Activated CD8-positive, alpha-beta T cell treated with anti-CD3 and anti-CD28 coated beads for 36 hours (primary cell): ENCODE measurements around the gene C19orf25. TPM values are rescaled to one million over a fixed set of nuclear protein-coding genes. Genes with fewer than 3 reads are reported as not detected.

Source experiments
- ATAC-seq: fragments of 200-7000 bp; cut with Tn5 transposase; one replicate; pipeline ENCODE4 v1.10.0; 2021; ENCODE audit warnings: mild to moderate bottlenecking, moderate library complexity
- CTCF ChIA-PET: fragments of 350-600 bp; sonication (Branson Sonifier 250); formaldehyde crosslinking; loops from one replicate; lab custom pipeline; 2021; ENCODE audit warnings: antibody characterized with exemption; lab: Charles Lee
- POLR2A ChIA-PET: fragments of 350-600 bp; sonication (Branson Sonifier 250); formaldehyde crosslinking; loops from one replicate; lab custom pipeline; 2021; ENCODE audit warnings: antibody characterized with exemption; lab: Charles Lee
- DNase-seq: peaks from one replicate; pipeline ENCODE4 v3.0.0-alpha.2; 2020
- H3K27ac Mint-ChIP-seq: one replicate; pipeline ENCODE4 v1.8.0; 2021; ENCODE audit warnings: mild to moderate bottlenecking, mixed read lengths
- H3K27me3 Mint-ChIP-seq: one replicate; pipeline ENCODE4 v1.8.0; 2021; ENCODE audit warnings: mixed read lengths
- H3K36me3 Mint-ChIP-seq: one replicate; pipeline ENCODE4 v1.8.0; 2021; ENCODE audit warnings: low read depth, mixed read lengths
- H3K4me1 Mint-ChIP-seq: one replicate; pipeline ENCODE4 v1.8.0; 2021; ENCODE audit warnings: low read depth, mixed read lengths
- H3K4me3 Mint-ChIP-seq: one replicate; pipeline ENCODE4 v1.8.0; 2021; ENCODE audit warnings: mild to moderate bottlenecking, moderate library complexity, mixed read lengths
- H3K9me3 Mint-ChIP-seq: one replicate; pipeline ENCODE4 v1.8.0; 2021; ENCODE audit warnings: mixed read lengths
- CTCF ChIP-seq: fragments of 200-600 bp; IDR thresholded peaks from one replicate; pipeline ENCODE4 v1.8.0; 2022; ENCODE audit warnings: antibody characterized with exemption, mild to moderate bottlenecking
- intact Hi-C: fragments of 100-400 bp; cut with micrococcal nuclease; formaldehyde crosslinking; loops from one replicate; pipeline ENCODE4 v1.10.0; 2022
- total RNA-seq, 2 experiments: library from RNA; stranded (reverse); gene quantifications; one replicate each; pipeline ENCODE4 v1.2.3, GENCODE V29; 2021

C19orf25 gene
- total RNA-seq, 2 experiments from 2014 or later: 21.3 to 21.5 TPM

GRCh38 chr19:1434040-1434366 is 45.0 kb downstream of the C19orf25 start:
- Mint-ChIP-seq H3K4me3 (no peak overlapping the region), H3K9me3 (no peaks in the 10 kb centered on the region), H3K36me3 (peaks cover 19% of the 10 kb centered on the region), H3K27me3 (no peaks in the 10 kb centered on the region), H3K27ac (no peak overlapping the region), H3K4me1 (peaks cover 5% of the 10 kb centered on the region)
- intact Hi-C loops: no loop called here
- CTCF ChIA-PET: no interaction called here
- ATAC-seq (no peak), DNase-seq (no peak)
- TF ChIP-seq CTCF: no peak
- POLR2A ChIA-PET: interaction anchor here (0.9 to 1.4 kb wide), 2 partner anchors 18 to 503 kb away, joined by 3 read pairs; no protein-coding TSS in a partner anchor

- intact Hi-C loops: no loop called here
- DNase-seq (no peak), ATAC-seq (no peak)
- Mint-ChIP-seq H3K27ac (no peak overlapping the region), H3K4me1 (peaks cover 5% of the 10 kb centered on the region), H3K36me3 (peaks cover 17% of the 10 kb centered on the region), H3K27me3 (no peaks in the 10 kb centered on the region), H3K4me3 (no peak overlapping the region), H3K9me3 (no peaks in the 10 kb centered on the region)
- ChIA-PET POLR2A (interaction anchor here (1.5 kb wide), 1 partner anchor 19 kb away, joined by 5 read pairs; no protein-coding TSS in a partner anchor), CTCF (no interaction called here)
- TF ChIP-seq CTCF: no peak
Measured at GRCh38 chr19:1433119-1434039, 45.6 kb downstream of the C19orf25 start.

- peaks cover 17% of the 10 kb centered on the region for H3K36me3 Mint-ChIP-seq
- no peak overlapping the region for H3K4me3 Mint-ChIP-seq
- CTCF ChIA-PET: interaction anchor here (0.6 kb wide), 1 partner anchor 12 kb away, joined by 3 read pairs; no protein-coding TSS in a partner anchor
- intact Hi-C loops: no loop called here
- no peaks in the 10 kb centered on the region for H3K9me3 Mint-ChIP-seq
- POLR2A ChIA-PET: interaction anchor here (1.5 kb wide), 1 partner anchor 19 kb away, joined by 5 read pairs; no protein-coding TSS in a partner anchor
- no peak overlapping the region for H3K27ac Mint-ChIP-seq
- H3K27me3 Mint-ChIP-seq: no peaks in the 10 kb centered on the region
- H3K4me1 Mint-ChIP-seq: no peaks in the 10 kb centered on the region
- no peak for TF ChIP-seq CTCF
- ATAC-seq: no peak
- DNase-seq: no peak
Measured at GRCh38 chr19:1432507-1432887, 46.5 kb downstream of the C19orf25 start.

- no peaks in the 10 kb centered on the region for H3K4me1 Mint-ChIP-seq
- peaks cover 17% of the 10 kb centered on the region for H3K36me3 Mint-ChIP-seq
- no peak for TF ChIP-seq CTCF
- ATAC-seq (no peak), DNase-seq (no peak)
- ChIA-PET CTCF (interaction anchor here (0.6 to 1.1 kb wide), 2 partner anchors 12 to 13 kb away, joined by 3 read pairs; no protein-coding TSS in a partner anchor), POLR2A (interaction anchor here (1.1 to 1.5 kb wide), 3 partner anchors 13 to 18 kb away, joined by 3 to 5 read pairs (median 5); no protein-coding TSS in a partner anchor)
- H3K4me3 Mint-ChIP-seq: no peak overlapping the region
- no peaks in the 10 kb centered on the region for H3K9me3 Mint-ChIP-seq
- no peaks in the 10 kb centered on the region for H3K27me3 Mint-ChIP-seq
- intact Hi-C loops: no loop called here
- no peak overlapping the region for H3K27ac Mint-ChIP-seq
Measured at GRCh38 chr19:1431759-1432506, 47.1 kb downstream of the C19orf25 start.
